Naive thymus-derived CD8-positive, alpha-beta T cell (primary cell): ENCODE data around the gene ZNF423. TPM values are rescaled to one million over a fixed set of nuclear protein-coding genes. Genes with fewer than 3 reads are reported as not detected.
A peak's percentile ranks its signal among the peaks of the same experiment; 100 is the strongest.

Source experiments
- ATAC-seq, 2 donors: fragments of 150-1000 bp; cut with Tn5 transposase in 1 of 2; sonication (Bioruptor Pico), chemical (Tn5 transposase) in 1 of 2; 1 replicate in 1 of 2; 2 replicates in 1 of 2; pipeline ENCODE4 v1.10.0; 2021; ENCODE audit warnings: mild to moderate bottlenecking in 2 of 2, moderate library complexity in 2 of 2
- POLR2A ChIA-PET: fragments of 350-600 bp; sonication (Branson Sonifier 250); formaldehyde crosslinking; loops from one replicate; lab custom pipeline; 2021; ENCODE audit warnings: antibody characterized with exemption; lab: Charles Lee
- DNase-seq, 10 donors: peaks; one replicate each; pipeline versions ENCODE4 v3.0.0 to v3.0.0-alpha.2; 2020 to 2022
- H3K27ac Mint-ChIP-seq, 10 donors: one replicate each; pipeline ENCODE4 v1.8.0; 2020 to 2022; ENCODE audit warnings: mild to moderate bottlenecking in 10 of 10, mixed read lengths in 10 of 10, moderate library complexity in 4 of 10, inconsistent platforms in 1 of 10
- H3K27me3 Mint-ChIP-seq, 5 donors: one replicate each; pipeline ENCODE4 v1.8.0; 2021 to 2022; ENCODE audit warnings: mixed read lengths in 5 of 5
- H3K36me3 Mint-ChIP-seq, 3 donors: one replicate each; pipeline ENCODE4 v1.8.0; 2020 to 2022; ENCODE audit warnings: mixed read lengths in 3 of 3, mild to moderate bottlenecking in 2 of 3, inconsistent platforms in 1 of 3
- H3K4me1 Mint-ChIP-seq, 4 donors: one replicate each; pipeline ENCODE4 v1.8.0; 2021 to 2022; ENCODE audit warnings: mixed read lengths in 4 of 4
- H3K4me3 Mint-ChIP-seq, 10 donors: one replicate each; pipeline ENCODE4 v1.8.0; 2020 to 2022; ENCODE audit warnings: mild to moderate bottlenecking in 10 of 10, mixed read lengths in 10 of 10, moderate library complexity in 6 of 10, inconsistent platforms in 1 of 10
- H3K9me3 Mint-ChIP-seq, 9 donors: one replicate each; pipeline ENCODE4 v1.8.0; 2020 to 2022; ENCODE audit warnings: mixed read lengths in 9 of 9, mild to moderate bottlenecking in 3 of 9, inconsistent platforms in 1 of 9, moderate library complexity in 1 of 9
- polyA plus RNA-seq, 3 donors: library from polyadenylated mRNA; unstranded; fragments of 300-500 nt; fragmentation: Illumina TruSeq; gene quantifications; one replicate each; pipeline ENCODE4 v1.2.3, GENCODE V29; 2021
- total RNA-seq, 8 experiments: library from RNA in 2 of 8; stranded (reverse) in 2 of 8; gene quantifications; one replicate each; pipeline ENCODE4 v1.2.3 and lab custom pipeline; 2021 to 2026

The ZNF423 gene
- total and polyA plus RNA-seq, 5 experiments from 2014 or later = not detected

DNA sequence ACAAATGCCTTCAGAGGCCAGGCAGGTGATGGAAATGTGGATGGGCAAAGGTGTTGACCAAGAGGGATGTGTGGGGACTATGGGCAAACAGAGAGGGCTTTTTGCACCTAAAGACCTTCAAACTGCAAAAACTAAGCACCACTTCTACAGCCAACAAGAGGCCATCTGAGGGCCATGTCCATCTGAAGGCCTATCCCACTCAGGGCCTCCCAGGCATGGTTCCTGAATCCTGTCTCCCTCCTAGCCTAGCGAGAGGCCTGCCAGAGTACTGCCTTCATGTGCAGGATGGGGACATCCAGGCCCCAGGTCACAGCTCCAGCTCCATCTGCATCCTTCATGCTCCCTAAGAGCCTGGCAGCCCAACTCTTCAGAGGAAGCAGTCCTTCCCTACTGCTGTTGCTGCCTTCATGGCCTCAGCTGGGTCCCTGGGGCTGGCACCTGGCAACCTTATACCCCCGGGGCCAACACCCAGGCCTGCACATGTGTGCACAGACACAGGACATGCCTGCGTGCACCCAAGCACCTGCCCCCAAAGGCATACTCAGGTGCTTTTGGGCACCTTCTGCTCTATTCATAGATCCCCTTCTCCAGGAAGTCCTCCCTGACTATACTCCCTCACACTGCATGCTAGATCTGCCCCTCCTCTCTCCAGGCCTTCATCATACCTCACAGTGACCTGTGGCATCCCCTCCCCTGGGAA lies 387.2 kb downstream of the ZNF423 start:
- ATAC-seq (no peak), DNase-seq (peak in 2 of 10 donors; percentile 14 to 47)
- Mint-ChIP-seq H3K9me3 (no peaks in the 10 kb centered on the region), H3K27me3 (no peaks in the 10 kb centered on the region), H3K4me3 (no peak overlapping the region), H3K36me3 (no peaks in the 10 kb centered on the region), H3K4me1 (peaks cover 10 to 28% (median 16%) of the 10 kb centered on the region in 4 donors), H3K27ac (peak overlapping the region in 3 of 10 donors; percentile 56 to 76 (median 57))
- POLR2A ChIA-PET = no interaction called here

DNA sequence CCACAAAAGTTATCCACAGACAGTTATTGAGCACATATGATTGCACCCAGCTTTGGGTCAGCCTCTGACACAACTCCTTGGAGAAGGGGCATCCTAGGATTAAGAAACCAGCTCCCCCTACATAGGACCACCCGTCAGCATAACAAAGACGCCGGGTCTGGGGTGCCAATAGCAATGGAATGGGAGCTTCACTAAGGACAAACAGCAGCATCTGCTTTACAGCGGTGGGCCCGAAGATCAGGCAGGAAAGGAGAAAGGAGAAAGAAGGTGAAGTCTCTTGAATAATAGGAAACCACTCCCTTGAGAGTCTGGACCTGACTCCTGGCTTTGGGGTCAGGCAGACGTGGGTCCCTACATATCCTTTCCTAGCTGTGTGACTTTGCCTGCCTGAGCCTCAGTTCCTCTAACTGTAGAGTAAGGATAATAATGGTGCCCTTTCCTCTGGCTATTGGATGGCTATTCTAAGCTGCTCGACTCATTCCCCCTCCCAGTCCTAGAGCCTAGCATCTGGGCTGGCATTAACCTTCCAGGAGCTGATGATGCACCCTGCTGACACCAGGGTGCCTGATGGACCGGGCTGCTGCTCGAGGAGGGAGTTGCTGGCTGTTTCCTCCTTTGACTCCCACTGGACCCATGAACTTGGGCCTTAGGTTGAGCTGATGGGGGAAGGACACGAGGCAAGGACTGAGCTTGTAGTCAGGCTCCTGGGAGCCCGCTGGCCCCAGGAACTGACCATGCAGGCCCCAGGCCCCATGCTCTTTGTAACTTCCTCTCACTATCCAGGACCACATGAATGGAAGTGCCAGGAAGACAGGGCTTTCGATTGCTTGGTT lies 388.2 kb downstream of the ZNF423 start:
- Mint-ChIP-seq H3K4me1 (peaks cover 18 to 38% (median 26%) of the 10 kb centered on the region in 4 donors), H3K27ac (peak overlapping the region in 2 of 10 donors; percentile 40 to 56), H3K9me3 (no peaks in the 10 kb centered on the region), H3K4me3 (no peak overlapping the region), H3K27me3 (peaks cover 0 to 2% (median 0%) of the 10 kb centered on the region in 5 donors), H3K36me3 (no peaks in the 10 kb centered on the region)
- POLR2A ChIA-PET = no interaction called here
- peak in 2 of 10 donors; percentile 9 to 19 for DNase-seq
- no peak for ATAC-seq

DNA sequence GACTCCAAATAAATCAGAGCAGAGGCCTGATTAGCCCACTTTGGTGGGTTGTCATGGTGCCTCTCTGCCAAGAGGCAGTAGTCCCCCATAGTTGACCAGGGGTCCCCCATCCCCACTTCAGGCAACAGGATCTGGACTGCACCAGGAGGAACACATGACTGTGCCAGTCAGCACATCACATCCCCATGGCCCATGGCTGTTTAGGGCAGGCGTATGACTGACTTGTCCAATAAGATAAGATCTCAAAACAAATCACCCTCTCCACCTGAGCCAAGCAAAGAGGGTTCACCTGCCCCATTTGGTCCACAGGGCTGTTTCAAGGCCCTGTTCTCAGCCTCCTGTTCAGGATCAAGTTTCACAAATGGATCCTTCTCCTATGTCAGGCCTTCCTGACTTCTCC lies 389.0 kb downstream of the ZNF423 start:
- ATAC-seq (no peak), DNase-seq (peak in 2 of 10 donors; percentile 11 to 19)
- H3K4me1 Mint-ChIP-seq = peaks cover 26 to 47% (median 34%) of the 10 kb centered on the region in 4 donors
- peak overlapping the region in 6 of 10 donors; percentile 4 to 96 (median 57) for H3K27ac Mint-ChIP-seq
- H3K4me3 Mint-ChIP-seq = no peak overlapping the region
- no peaks in the 10 kb centered on the region for H3K9me3 Mint-ChIP-seq
- no peaks in the 10 kb centered on the region for H3K36me3 Mint-ChIP-seq
- POLR2A ChIA-PET = no interaction called here
- peaks cover 0 to 2% (median 0%) of the 10 kb centered on the region in 5 donors for H3K27me3 Mint-ChIP-seq

DNA sequence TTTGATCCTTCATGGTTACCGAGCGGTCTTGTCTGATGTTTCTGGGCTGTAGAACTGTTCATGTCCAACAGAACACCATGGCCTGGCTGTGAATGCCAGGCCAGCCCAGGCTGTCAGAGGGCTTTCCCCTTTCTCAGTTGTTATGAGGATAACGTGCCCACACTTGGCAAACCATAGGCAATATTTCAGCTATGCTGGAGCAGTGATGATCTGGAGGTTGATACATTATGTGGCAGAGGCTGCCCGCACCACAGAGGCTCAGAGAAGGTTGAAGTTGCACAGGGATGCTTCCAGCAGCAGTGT lies 389.4 kb downstream of the ZNF423 start:
- no peak overlapping the region for H3K4me3 Mint-ChIP-seq
- H3K36me3 Mint-ChIP-seq = no peaks in the 10 kb centered on the region
- H3K4me1 Mint-ChIP-seq = peaks cover 26 to 51% (median 37%) of the 10 kb centered on the region in 4 donors
- peak overlapping the region in 6 of 10 donors; percentile 4 to 96 (median 54) for H3K27ac Mint-ChIP-seq
- H3K9me3 Mint-ChIP-seq = no peaks in the 10 kb centered on the region
- peak in 1 of 10 donors; percentile 5 for DNase-seq
- no peak for ATAC-seq
- H3K27me3 Mint-ChIP-seq = peaks cover 0 to 2% (median 0%) of the 10 kb centered on the region in 5 donors
- POLR2A ChIA-PET = no interaction called here

DNA sequence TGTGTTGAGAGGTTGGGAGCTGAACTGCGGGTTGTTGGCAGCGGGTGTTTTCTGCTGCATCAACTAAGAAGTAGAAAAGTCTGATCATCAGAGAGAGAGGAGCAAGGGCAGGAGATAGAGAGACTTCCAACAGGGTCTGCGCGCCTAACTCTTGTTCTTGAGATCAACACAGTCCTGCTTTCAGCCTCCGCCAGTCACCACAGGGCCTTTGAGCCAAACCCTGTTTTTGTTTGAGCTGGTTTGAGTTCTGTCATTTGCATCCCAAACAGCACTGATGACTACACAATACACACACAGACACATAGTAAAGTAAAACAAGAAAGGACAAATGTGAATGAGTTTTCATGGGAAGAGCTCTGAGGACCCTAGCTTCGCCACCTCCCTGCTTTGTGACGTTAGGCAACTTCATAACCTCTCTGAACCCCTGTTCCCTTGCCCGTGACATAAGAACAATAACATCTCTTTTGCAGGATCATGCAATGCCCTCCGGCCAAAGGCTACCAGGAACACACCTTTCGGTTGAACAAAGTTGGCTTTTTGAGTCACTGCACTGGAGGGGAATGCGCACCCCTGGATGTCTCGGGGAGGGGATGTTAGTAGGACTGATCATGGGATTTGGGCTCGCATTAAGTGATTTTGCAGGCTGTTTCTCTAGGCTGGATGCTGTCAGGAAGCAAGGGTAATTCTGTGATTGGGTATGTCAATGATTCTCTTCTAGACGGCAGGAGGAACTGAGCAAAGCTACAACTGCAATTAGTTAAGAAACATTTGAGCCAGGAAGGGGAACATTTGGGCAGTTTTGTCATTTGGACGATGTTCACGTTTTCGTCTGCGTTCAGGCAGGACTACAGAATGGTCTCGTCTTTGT lies 390.0 kb downstream of the ZNF423 start:
- POLR2A ChIA-PET = no interaction called here
- ATAC-seq (no peak), DNase-seq (peak in 1 of 10 donors; percentile 3)
- H3K27me3 Mint-ChIP-seq = peaks cover 0 to 2% (median 0%) of the 10 kb centered on the region in 5 donors
- H3K4me1 Mint-ChIP-seq = peaks cover 27 to 57% (median 42%) of the 10 kb centered on the region in 4 donors
- peak overlapping the region in 9 of 10 donors; percentile 4 to 96 (median 80) for H3K27ac Mint-ChIP-seq
- peak overlapping the region in 1 of 10 donors; percentile 10 for H3K4me3 Mint-ChIP-seq
- no peaks in the 10 kb centered on the region for H3K36me3 Mint-ChIP-seq
- H3K9me3 Mint-ChIP-seq = no peaks in the 10 kb centered on the region

DNA sequence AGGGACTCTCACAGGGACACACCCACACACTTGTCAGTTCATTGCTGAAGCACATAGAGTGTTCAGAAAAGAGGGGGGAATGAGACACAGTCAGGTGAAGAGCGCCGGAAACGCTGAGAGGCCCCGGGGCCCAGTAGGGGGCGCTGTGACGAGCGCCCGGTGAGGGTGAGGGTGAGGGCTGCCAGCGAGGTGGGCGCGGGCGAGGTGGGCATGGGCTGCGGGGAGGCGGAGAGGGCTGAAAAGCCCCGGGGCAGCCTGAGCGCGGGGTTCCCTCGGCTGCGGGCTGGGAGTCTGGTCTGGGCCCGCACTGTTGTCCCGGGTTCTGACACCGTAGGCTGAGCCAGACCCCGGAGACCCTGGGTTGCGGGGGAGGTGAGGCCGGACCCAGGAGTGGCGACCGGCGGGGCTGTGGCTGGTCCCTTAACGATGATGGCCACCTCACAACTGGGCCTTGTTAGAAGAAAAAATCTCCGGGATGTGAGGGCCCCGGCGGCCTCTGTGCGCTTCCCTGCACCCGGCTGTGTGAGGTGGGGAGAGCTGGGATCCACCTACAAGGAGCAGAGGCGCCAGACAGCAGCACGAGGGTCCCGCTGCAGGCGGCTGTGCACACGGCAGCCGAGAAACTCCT lies 390.9 kb downstream of the ZNF423 start:
- peak in 3 of 10 donors; percentile 18 to 64 (median 36) for DNase-seq
- peaks cover 31 to 64% (median 48%) of the 10 kb centered on the region in 4 donors for H3K4me1 Mint-ChIP-seq
- H3K9me3 Mint-ChIP-seq = no peaks in the 10 kb centered on the region
- peak overlapping the region in 7 of 10 donors; percentile 32 to 78 (median 47) for H3K4me3 Mint-ChIP-seq
- H3K36me3 Mint-ChIP-seq = no peaks in the 10 kb centered on the region
- ATAC-seq = no peak
- peaks cover 0 to 2% (median 0%) of the 10 kb centered on the region in 5 donors for H3K27me3 Mint-ChIP-seq
- POLR2A ChIA-PET = no interaction called here
- peak overlapping the region; percentile 70 to 98 (median 95) for H3K27ac Mint-ChIP-seq

DNA sequence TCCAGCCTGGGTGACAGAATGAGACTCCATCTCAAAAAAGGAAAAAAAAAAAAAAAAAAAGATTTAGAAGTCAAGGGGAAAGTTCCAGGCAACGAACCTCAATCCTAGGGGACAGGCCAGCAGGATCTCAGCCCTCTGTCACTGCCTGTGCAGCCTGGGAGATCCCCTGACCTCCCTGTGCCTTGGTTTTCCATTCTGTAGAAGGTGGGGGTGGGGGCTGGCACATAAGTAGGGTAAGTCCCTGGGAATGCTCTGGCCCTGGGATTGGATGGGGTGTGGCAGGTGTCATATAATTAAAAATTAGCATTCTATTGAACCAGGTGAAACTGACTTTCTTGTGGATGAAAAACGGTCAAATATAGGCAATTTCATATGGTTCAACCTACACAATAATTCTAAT lies 391.8 kb downstream of the ZNF423 start:
- peaks cover 31 to 64% (median 47%) of the 10 kb centered on the region in 4 donors for H3K4me1 Mint-ChIP-seq
- POLR2A ChIA-PET = interaction anchor here (0.7 kb wide), 1 partner anchor 34 kb away, joined by 6 read pairs; no protein-coding TSS in a partner anchor
- peaks cover 0 to 2% (median 0%) of the 10 kb centered on the region in 5 donors for H3K27me3 Mint-ChIP-seq
- H3K27ac Mint-ChIP-seq = peak overlapping the region; percentile 89 to 98 (median 96)
- DNase-seq (peak in 1 of 10 donors; percentile 34), ATAC-seq (peak in 1 of 2 donors; percentile 1)
- no peaks in the 10 kb centered on the region for H3K36me3 Mint-ChIP-seq
- peak overlapping the region; percentile 45 to 81 (median 70) for H3K4me3 Mint-ChIP-seq
- no peaks in the 10 kb centered on the region for H3K9me3 Mint-ChIP-seq

DNA sequence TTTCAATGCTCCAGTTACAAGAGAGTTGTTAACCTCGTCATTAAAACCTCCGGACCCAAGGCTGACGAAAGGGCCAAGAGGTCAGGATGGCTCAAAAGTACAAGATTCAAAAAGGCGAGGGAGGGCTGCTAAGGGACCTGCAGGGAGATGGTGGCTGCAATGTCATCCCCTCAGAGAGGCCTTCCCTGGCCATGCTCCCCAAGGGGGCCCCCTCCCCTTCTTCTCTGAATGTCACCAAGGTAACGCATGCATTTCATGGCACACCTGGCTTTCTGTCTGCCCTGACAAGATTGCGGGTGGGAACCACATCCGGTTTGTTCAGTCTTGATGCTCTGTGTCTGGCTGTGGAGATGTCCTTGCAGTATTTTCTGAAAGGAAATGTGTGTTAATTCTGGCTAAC lies 392.4 kb downstream of the ZNF423 start:
- Mint-ChIP-seq H3K27ac (peak overlapping the region; percentile 89 to 98 (median 96)), H3K27me3 (peaks cover 0 to 2% (median 0%) of the 10 kb centered on the region in 5 donors), H3K9me3 (no peaks in the 10 kb centered on the region), H3K4me1 (peaks cover 35 to 64% (median 48%) of the 10 kb centered on the region in 4 donors), H3K36me3 (no peaks in the 10 kb centered on the region), H3K4me3 (peak overlapping the region; percentile 45 to 81 (median 70))
- DNase-seq (peak; percentile 42 to 92 (median 78)), ATAC-seq (peak; percentile 81 to 90)
- POLR2A ChIA-PET = interaction anchor here (0.7 kb wide), 1 partner anchor 35 kb away, joined by 6 read pairs; no protein-coding TSS in a partner anchor

DNA sequence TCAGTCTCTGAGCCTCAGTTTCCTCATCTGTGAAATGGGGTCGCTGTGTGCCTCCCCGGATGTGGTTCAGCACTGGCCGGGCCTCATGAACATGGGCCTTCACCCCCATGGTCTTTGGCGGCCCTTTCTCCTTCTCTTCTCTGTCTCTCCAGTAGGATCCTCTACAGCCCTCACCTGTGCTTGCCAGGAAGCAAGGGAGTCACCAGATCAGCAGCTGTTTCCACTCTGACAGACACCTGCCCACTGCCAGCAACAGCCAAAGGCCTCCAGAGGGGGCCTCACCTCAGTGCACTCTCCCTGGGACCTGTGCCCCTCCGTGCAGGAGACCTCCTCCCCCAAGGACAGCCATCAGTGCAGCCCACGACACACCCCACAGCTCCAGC lies 392.9 kb downstream of the ZNF423 start:
- Mint-ChIP-seq H3K36me3 (no peaks in the 10 kb centered on the region), H3K27me3 (peaks cover 0 to 2% (median 0%) of the 10 kb centered on the region in 5 donors), H3K4me1 (peaks cover 35 to 64% (median 49%) of the 10 kb centered on the region in 4 donors), H3K4me3 (peak overlapping the region; percentile 4 to 81 (median 70)), H3K27ac (peak overlapping the region; percentile 89 to 98 (median 96)), H3K9me3 (no peaks in the 10 kb centered on the region)
- ATAC-seq (peak; percentile 6 to 19), DNase-seq (peak in 1 of 10 donors; percentile 18)
- POLR2A ChIA-PET = interaction anchor here (2.8 kb wide), 1 partner anchor 21 kb away, joined by 8 read pairs; no protein-coding TSS in a partner anchor

DNA sequence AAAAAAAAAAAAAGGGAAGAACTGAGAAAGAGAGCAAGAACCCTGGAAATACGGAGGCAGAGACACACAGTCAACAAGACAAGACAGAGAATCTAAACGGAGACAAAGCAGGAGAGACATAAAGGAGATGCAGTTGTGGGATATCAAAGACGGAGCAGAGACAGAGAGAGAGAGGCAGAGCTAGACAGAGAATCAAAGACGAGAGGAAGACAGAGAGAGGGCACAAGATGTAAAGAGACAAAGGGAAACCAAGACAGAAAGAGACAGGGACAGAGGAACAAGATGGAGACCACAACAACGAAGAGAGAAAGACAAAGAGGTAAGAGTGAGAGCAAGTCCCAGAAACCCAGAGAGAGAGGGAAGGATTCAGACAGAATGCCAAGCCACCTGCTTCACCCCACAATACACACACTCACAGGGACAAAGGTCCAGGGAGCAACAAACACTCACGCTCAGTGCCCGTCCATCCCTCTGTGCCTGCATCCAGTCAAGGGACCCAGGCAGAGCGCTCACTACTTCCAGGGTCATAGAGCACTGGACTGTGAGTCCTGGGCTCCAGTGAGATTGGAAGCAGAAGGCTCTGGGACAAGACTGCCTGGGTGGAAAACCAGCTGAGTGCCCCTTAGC lies 393.4 kb downstream of the ZNF423 start:
- no peaks in the 10 kb centered on the region for H3K36me3 Mint-ChIP-seq
- POLR2A ChIA-PET = interaction anchor here (0.7 to 2.8 kb wide), 3 partner anchors 10 to 20 kb away, joined by 4 to 8 read pairs (median 4); no protein-coding TSS in a partner anchor
- no peaks in the 10 kb centered on the region for H3K9me3 Mint-ChIP-seq
- peak overlapping the region; percentile 29 to 86 (median 74) for H3K4me3 Mint-ChIP-seq
- DNase-seq (peak in 3 of 10 donors; percentile 12 to 40 (median 38)), ATAC-seq (peak; percentile 22 to 45)
- H3K27ac Mint-ChIP-seq = peak overlapping the region; percentile 89 to 98 (median 96)
- peaks cover 35 to 64% (median 49%) of the 10 kb centered on the region in 4 donors for H3K4me1 Mint-ChIP-seq
- peaks cover 0 to 2% (median 0%) of the 10 kb centered on the region in 5 donors for H3K27me3 Mint-ChIP-seq

DNA sequence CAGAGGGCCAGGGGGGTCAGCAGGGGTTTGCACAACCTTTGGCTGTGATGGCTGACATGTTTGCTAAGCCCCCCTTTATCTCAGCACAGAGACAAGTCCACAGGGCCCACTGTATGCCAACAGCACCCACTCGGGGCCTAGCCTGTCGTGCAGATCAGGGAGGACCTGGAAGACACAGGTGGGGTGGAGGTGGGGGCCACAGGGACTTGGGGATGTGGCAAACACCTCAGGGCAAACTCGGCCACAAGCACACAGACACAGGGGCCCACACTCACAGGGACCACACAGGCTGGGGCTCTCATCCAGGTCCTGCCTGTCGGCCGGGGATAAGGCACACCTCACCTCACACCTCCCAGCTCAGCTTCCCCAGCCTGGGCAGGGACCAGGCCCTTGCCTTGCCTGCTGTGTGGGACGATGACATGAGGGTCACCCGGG lies 394.4 kb downstream of the ZNF423 start:
- POLR2A ChIA-PET = interaction anchor here (0.7 to 2.8 kb wide), 3 partner anchors 9 to 19 kb away, joined by 4 to 8 read pairs (median 4); no protein-coding TSS in a partner anchor
- H3K4me1 Mint-ChIP-seq = peaks cover 35 to 61% (median 47%) of the 10 kb centered on the region in 4 donors
- H3K4me3 Mint-ChIP-seq = peak overlapping the region in 6 of 10 donors; percentile 5 to 86 (median 72)
- H3K27me3 Mint-ChIP-seq = peaks cover 0 to 2% (median 0%) of the 10 kb centered on the region in 5 donors
- DNase-seq (no peak), ATAC-seq (no peak)
- H3K27ac Mint-ChIP-seq = peak overlapping the region; percentile 84 to 97 (median 95)
- no peaks in the 10 kb centered on the region for H3K36me3 Mint-ChIP-seq
- H3K9me3 Mint-ChIP-seq = no peaks in the 10 kb centered on the region
